ENCODE data around the gene WDR5B. TPM values are rescaled to one million over a fixed set of nuclear protein-coding genes. Genes with fewer than 3 reads are reported as not detected.

WDR5B gene
- total and polyA plus RNA-seq, 2 of the 8 experiments (the other 6 are each of a cell fraction or from before 2014, with no cell fraction given): 1.9 to 3.5 TPM

- H3K79me2 ChIP-seq (ENCODE audit: control insufficient read depth in 1 of 2, insufficient read depth in 2 of 2, low read length in 2 of 2): peaks cover 3 to 77% of the 10 kb centered on the region in 2 experiments; a peak in 3 of 4 replicates
- TF ChIP-seq CEBPB (IDR thresholded peaks at IDR 0.05; ENCODE audit: low read depth, low read length): no peak
- TF ChIP-seq, protein P1, sequence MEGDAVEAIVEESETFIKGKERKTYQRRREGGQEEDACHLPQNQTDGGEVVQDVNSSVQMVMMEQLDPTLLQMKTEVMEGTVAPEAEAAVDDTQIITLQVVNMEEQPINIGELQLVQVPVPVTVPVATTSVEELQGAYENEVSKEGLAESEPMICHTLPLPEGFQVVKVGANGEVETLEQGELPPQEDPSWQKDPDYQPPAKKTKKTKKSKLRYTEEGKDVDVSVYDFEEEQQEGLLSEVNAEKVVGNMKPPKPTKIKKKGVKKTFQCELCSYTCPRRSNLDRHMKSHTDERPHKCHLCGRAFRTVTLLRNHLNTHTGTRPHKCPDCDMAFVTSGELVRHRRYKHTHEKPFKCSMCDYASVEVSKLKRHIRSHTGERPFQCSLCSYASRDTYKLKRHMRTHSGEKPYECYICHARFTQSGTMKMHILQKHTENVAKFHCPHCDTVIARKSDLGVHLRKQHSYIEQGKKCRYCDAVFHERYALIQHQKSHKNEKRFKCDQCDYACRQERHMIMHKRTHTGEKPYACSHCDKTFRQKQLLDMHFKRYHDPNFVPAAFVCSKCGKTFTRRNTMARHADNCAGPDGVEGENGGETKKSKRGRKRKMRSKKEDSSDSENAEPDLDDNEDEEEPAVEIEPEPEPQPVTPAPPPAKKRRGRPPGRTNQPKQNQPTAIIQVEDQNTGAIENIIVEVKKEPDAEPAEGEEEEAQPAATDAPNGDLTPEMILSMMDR (IDR thresholded peaks at IDR 0.05; ENCODE audit: control extremely low read depth in 1 of 3, insufficient read depth in 1 of 3, low read depth in 1 of 3, low read length in 3 of 3): no peak
- no peak for TF ChIP-seq CBX5 (IDR thresholded peaks at IDR 0.05; ENCODE audit: low read depth, low read length)
- no peak for TF ChIP-seq FOSL1 (IDR thresholded peaks at IDR 0.05; ENCODE audit: insufficient read depth, low read depth, low read length)
- no peak for TF ChIP-seq EGR1 (IDR thresholded peaks at IDR 0.05; ENCODE audit: borderline replicate concordance, low read depth, low read length)
- TF ChIP-seq NRF1 (IDR thresholded peaks at IDR 0.05; ENCODE audit: low read depth, low read length): no peak
- TF ChIP-seq TCF12 (IDR thresholded peaks at IDR 0.05; ENCODE audit: low read depth, low read length): no peak
- no peak; the same call in 1 of the 2 replicates for TF ChIP-seq BACH1 (IDR thresholded peaks at IDR 0.05; ENCODE audit: low read length)
- peak; percentile 92 for TF ChIP-seq TBP (IDR thresholded peaks at IDR 0.05; ENCODE audit: low read depth, low read length)
These were observed 32.8 kb downstream of the WDR5B start, which contains the start of gene MIX23 for GRCh38 chr3:122382888-122383666. Gene MIX23, minus strand, starts transcription at chr3:122383231. Its CDS starts 7 bp downstream, at chr3:122383224.

More at GRCh38 chr3:122382888-122383666, 32.8 kb downstream of the WDR5B start, which contains the start of gene MIX23:
- Histone ChIP-seq H3K36me3 (ENCODE audit: control insufficient read depth in 2 of 4, insufficient read depth in 4 of 4, low read length in 3 of 4) (peaks cover 0 to 7% (median 1%) of the 10 kb centered on the region in 4 experiments; a peak in 2 of 8 replicates), H3K23ac (ENCODE audit: insufficient read length) (no peak within 1 kb of the TSS), H3K4me3 (ENCODE audit: extremely low read depth in 1 of 4, insufficient read depth in 2 of 4, low read depth in 3 of 4, low read length in 4 of 4) (peak within 1 kb of the TSS; percentile 78 to 96 (median 94)), H2BK12ac (ENCODE audit: low read depth, low read length) (no peak within 1 kb of the TSS; the same call in 1 of the 2 replicates), H4K20me1 (replicated peaks in 1 of 2; ENCODE audit: control insufficient read depth in 1 of 2, insufficient read depth in 2 of 2, low read length in 2 of 2) (no peaks in the 10 kb centered on the region), H3K23me2 (ENCODE audit: low read depth, low read length) (peaks cover 11% of the 10 kb centered on the region), H3K18ac (ENCODE audit: extremely low read depth, low read length) (peak within 1 kb of the TSS; percentile 88; the same call in 1 of the 2 replicates), H3K79me1 (ENCODE audit: low read depth, low read length) (no peaks in the 10 kb centered on the region; the same call in 1 of the 2 replicates), H3K27ac (ENCODE audit: low read depth, low read length) (peak within 1 kb of the TSS; percentile 80), H2AFZ (ENCODE audit: low read length) (peak within 1 kb of the TSS; percentile 90), H3K14ac (ENCODE audit: insufficient read length) (no peak within 1 kb of the TSS), H2BK20ac (ENCODE audit: low read length) (no peak within 1 kb of the TSS), H2BK5ac (ENCODE audit: low read depth, low read length) (peak within 1 kb of the TSS; percentile 76), H3K9ac (replicated peaks in 1 of 4; ENCODE audit: extremely low read depth in 1 of 4, low read depth in 3 of 4, low read length in 3 of 4) (peak within 1 kb of the TSS; percentile 86 to 96 (median 90)), H2BK120ac (replicated peaks; ENCODE audit: low read depth, low read length) (peak within 1 kb of the TSS; percentile 2), H4K5ac (ENCODE audit: insufficient read length, low read depth, low read length) (peak within 1 kb of the TSS; percentile 98), H4K91ac (replicated peaks; ENCODE audit: insufficient read length, low read length) (peak within 1 kb of the TSS; percentile 84), H4K8ac (ENCODE audit: extremely low read depth, insufficient read depth, low read length) (peak within 1 kb of the TSS; percentile 99), H3K27me3 (replicated peaks in 1 of 4; ENCODE audit: control insufficient read depth in 3 of 4, extremely low read depth in 1 of 4, insufficient read depth in 3 of 4, low read length in 3 of 4) (no peaks in the 10 kb centered on the region), H3K4me2 (ENCODE audit: insufficient read depth in 1 of 2, low read depth in 2 of 2, low read length in 2 of 2) (peak within 1 kb of the TSS; percentile 85), H3K9me3 (ENCODE audit: insufficient read depth in 2 of 2, low read depth in 1 of 2, low read length in 1 of 2) (no peaks in the 10 kb centered on the region), H3K4me1 (replicated peaks in 1 of 4; ENCODE audit: control insufficient read depth in 3 of 4, insufficient read depth in 4 of 4, low read length in 3 of 4) (peaks cover 0 to 6% (median 3%) of the 10 kb centered on the region in 4 experiments; a peak in 4 of 7 replicates), H2AK5ac (ENCODE audit: low read depth, low read length) (no peak within 1 kb of the TSS), H2BK15ac (ENCODE audit: low read length) (no peak within 1 kb of the TSS), H3K56ac (replicated peaks; ENCODE audit: insufficient read length, low read depth, low read length) (peak within 1 kb of the TSS; percentile 74), H3K4ac (replicated peaks; ENCODE audit: insufficient read length, low read depth, low read length) (peak within 1 kb of the TSS; percentile 88)
- FAIRE-seq (no peak), DNase-seq (ENCODE audit: low read depth in 1 of 2, low spot score in 2 of 2) (peak; percentile 47 to 94)
- POLR2A ChIA-PET (ENCODE audit: partially characterized antibody): interaction anchor here (0.8 to 3.2 kb wide), 19 partner anchors 9 to 1775 kb away, joined by 3 to 29 read pairs (median 4); partner anchors contain the start of genes HSPBAP1, KPNA1 and WDR5B
- CTCF ChIA-PET (ENCODE audit: partially characterized antibody): interaction anchor here (1.0 to 1.4 kb wide), 3 partner anchors 8 to 296 kb away, joined by 3 to 7 read pairs (median 3); no protein-coding TSS in a partner anchor
- WGBS, 2 experiments (ENCODE audit: extremely low coverage in 1 of 2, insufficient coverage in 1 of 2, insufficient read length in 1 of 2, insufficient replicate concordance in 2 of 2, low coverage in 1 of 2, low lambda C conversion rate in 2 of 2, missing lambda C conversion rate in 1 of 2): 2% methylated on average over 29 of the region's 31 CpGs; no CpG with 5 or more reads in 1 of the 2 experiments
